Transverse colon (tissue), 3 donors: ENCODE results near the gene SEC31A.

Experiments used
- EP300 ChIP-seq: sonication (generic); formaldehyde crosslinking; IDR thresholded peaks from one replicate; pipeline ENCODE4 v1.6.1; 2017; ENCODE audit warnings: antibody characterized with exemption, low read depth
- POLR2A ChIP-seq: fragments of 450-650 bp; IDR thresholded peaks from one replicate; pipeline ENCODE4 v1.6.1; 2016; ENCODE audit warnings: antibody characterized with exemption, mild to moderate bottlenecking, moderate library complexity
- TF ChIP-seq, protein P1 (sequence below), 5 experiments: fragments of 200-600 bp in 3 of 5; fragments of 450-650 bp in 2 of 5; sonication (generic) in 3 of 5; IDR thresholded peaks; 1 replicate in 2 of 5; 2 replicates in 3 of 5; pipeline ENCODE4 v1.5.1; 2016 to 2017; ENCODE audit warnings: antibody characterized with exemption in 5 of 5, inconsistent platforms in 3 of 5, mild to moderate bottlenecking in 2 of 5, moderate library complexity in 1 of 5

DNA sequence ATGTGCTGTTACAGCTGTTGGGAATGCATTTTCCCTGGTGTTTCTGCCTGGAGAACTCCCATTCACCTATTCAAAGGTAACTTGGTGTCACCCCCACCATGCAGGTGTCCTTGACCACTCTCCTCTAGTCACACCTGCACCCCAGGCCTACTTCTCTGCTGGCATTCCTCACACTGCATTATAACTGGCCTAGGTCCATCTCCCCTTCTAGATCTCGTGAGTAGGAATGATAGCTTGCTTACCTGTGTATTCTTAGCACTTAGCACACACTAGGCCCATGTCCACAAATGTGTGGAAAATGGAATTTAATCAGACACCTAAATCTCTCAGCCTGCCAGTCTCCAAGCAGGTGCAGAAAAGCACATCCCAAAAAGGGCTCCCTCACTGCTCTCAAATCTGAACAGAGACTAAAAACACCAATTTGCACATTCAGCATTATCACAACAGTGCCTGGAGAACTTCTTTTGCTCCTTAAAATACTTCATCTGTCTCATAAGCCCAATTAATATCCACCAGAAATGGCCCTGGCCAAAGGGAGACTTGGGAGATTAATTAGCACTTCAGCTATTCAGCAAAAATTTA lies 110.7 kb downstream of the SEC31A start:
- TF ChIP-seq POLR2A: no peak
- TF ChIP-seq EP300: no peak
- TF ChIP-seq, protein P1, sequence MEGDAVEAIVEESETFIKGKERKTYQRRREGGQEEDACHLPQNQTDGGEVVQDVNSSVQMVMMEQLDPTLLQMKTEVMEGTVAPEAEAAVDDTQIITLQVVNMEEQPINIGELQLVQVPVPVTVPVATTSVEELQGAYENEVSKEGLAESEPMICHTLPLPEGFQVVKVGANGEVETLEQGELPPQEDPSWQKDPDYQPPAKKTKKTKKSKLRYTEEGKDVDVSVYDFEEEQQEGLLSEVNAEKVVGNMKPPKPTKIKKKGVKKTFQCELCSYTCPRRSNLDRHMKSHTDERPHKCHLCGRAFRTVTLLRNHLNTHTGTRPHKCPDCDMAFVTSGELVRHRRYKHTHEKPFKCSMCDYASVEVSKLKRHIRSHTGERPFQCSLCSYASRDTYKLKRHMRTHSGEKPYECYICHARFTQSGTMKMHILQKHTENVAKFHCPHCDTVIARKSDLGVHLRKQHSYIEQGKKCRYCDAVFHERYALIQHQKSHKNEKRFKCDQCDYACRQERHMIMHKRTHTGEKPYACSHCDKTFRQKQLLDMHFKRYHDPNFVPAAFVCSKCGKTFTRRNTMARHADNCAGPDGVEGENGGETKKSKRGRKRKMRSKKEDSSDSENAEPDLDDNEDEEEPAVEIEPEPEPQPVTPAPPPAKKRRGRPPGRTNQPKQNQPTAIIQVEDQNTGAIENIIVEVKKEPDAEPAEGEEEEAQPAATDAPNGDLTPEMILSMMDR (IDR thresholded peaks at IDR 0.05): no peak
